Pancreas (tissue), 10 donors: Measurements from ENCODE around the gene PRKCB. TPM values are rescaled to one million over a fixed set of nuclear protein-coding genes. Genes with fewer than 3 reads are reported as not detected.

ENCODE experiments used
- ATAC-seq, 4 donors: fragments of 200-7000 bp; cut with Tn5 transposase; one replicate each; pipeline versions ENCODE4 v1.8.0 to v1.9.1; 2020; ENCODE audit warnings: mild to moderate bottlenecking in 4 of 4, moderate library complexity in 4 of 4
- DNase-seq, 6 donors: peaks; one replicate each; pipeline ENCODE4 v3.0.0-alpha.2; 2020
- FAIRE-seq: peaks from 2 replicates; lab custom pipeline; 2012; peaks lifted over from hg19 to GRCh38; lab: Jason Lieb, UNC
- H3K27ac ChIP-seq, 4 donors: fragments of 200-600 bp; sonication (generic); 1 replicate in 3 of 4; 2 replicates in 1 of 4; pipeline versions ENCODE4 v1.5.0 to v1.8.0; 2020
- H3K27me3 ChIP-seq, 4 donors: fragments of 200-600 bp; one replicate each; pipeline ENCODE4 v1.8.0; 2021
- H3K36me3 ChIP-seq, 3 donors: fragments of 200-600 bp; sonication (generic) in 1 of 3; one replicate each; pipeline versions ENCODE4 v1.5.0 to v1.8.0; 2020 to 2021
- H3K4me1 ChIP-seq, 3 donors: fragments of 200-600 bp; one replicate each; pipeline ENCODE4 v1.8.0; 2021
- H3K4me3 ChIP-seq, 4 donors: fragments of 200-600 bp; sonication (generic) in 2 of 4; one replicate each; pipeline versions ENCODE4 v1.5.0 to v1.8.0; 2020 to 2021
- H3K9me3 ChIP-seq, 4 donors: fragments of 200-600 bp; one replicate each; pipeline ENCODE4 v1.8.0; 2021
- WGBS, 2 donors: extraction: QIAGEN DNeasy Blood & Tissue Kit; methylation state at CpG; one replicate each; pipeline ENCODE4 v1.1.7; 2013; 5-methylcytosine and 5-hydroxymethylcytosine counted together
- intact Hi-C, 3 donors: fragments of 100-400 bp; cut with DNase I; formaldehyde crosslinking; loops; one replicate each; pipeline versions ENCODE4 v1.11.1 to v1.14.2; 2022
- polyA plus RNA-seq, 2 donors: library from polyadenylated mRNA; stranded (reverse); fragments of 200-250 nt; gene quantifications; one replicate each; pipeline ENCODE4 v1.2.3, GENCODE V29; 2013
- total RNA-seq, 6 donors: library from RNA; stranded (reverse); fragmentation: NEBNext Ultra II Directional in 4 of 6; extraction: Animal tissue kit (Norgen Biotek cat#: 25700) in 4 of 6; gene quantifications; one replicate each; pipeline versions ENCODE4 v1.2.1 to v1.2.4, GENCODE V29; 2021 to 2023
- TF ChIP-seq, protein P1 (sequence below), 4 donors: fragments of 200-600 bp; sonication (generic) in 3 of 4; IDR thresholded peaks; one replicate each; pipeline versions ENCODE4 v1.5.0 to v1.8.0; 2021; ENCODE audit warnings: antibody characterized with exemption in 4 of 4
- donor health status: healthy with polysubstance abuse.
- donor health status: DM: no; HTN: no; CAD: no; lungs with moderate emphysema.
- donor health status: DM: no; HTN: no; CAD: no.
- donor health status: control.
- donor health status: control.
- donor health status: Bipolar disorder and iron deficiency.
- donor health status: DM: yes; HTN: yes; CAD: no.
- donor health status: DM: no; HTN: no; CAD: no.
- donor health status: DM: no; HTN: no; CAD: no.
- donor health status: DM: yes; HTN: yes; CAD: no.

PRKCB gene
- total and polyA plus RNA-seq, 8 donors: 0.19 to 4.3 (median 0.61) TPM

DNA sequence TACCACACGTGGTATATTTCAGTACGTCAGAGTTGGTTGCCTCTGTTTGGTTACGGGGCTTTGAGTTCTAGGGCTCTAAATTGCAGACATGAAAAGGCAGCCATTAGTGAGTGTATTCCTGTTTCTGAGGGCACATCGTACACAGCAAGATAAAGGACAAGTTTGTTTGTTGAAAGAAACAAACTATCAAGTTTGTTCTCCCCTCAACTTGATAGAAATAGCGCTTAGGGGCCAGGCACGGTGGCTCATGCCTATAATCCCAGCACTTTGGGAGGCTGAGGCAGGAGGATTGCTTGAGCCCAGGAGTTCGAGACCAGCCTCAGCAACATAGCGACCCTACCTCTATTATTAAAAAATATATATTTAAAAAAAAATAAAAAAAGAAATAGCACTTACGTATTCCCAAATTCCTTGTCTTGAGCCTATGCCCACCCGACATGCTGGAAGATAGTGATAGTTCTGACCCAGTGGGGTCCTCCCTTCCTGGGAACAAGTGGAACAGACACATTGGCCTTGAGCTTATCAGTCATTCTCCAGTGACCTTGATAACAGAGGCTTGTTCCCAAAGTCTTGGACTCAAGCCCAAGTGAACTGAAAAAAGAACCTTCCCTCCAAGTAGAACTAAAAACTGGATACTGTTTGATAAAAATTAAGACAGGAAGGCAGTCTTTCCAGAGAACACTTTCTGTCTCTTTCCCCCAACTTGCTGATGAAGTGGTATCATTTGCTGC lies 280.4 kb downstream of the PRKCB start:
- 69 to 71% methylated on average over 10 of the region's 10 CpGs for WGBS, 2 donors
- DNase-seq (peak in 1 of 6 donors; percentile 20), FAIRE-seq (no peak), ATAC-seq (peak in 3 of 4 donors; percentile 38 to 64 (median 59))
- Histone ChIP-seq H3K9me3 (no peaks in the 10 kb centered on the region), H3K36me3 (no peaks in the 10 kb centered on the region), H3K27me3 (no peaks in the 10 kb centered on the region), H3K27ac (peak overlapping the region in 2 of 4 donors; percentile 10 to 38), H3K4me3 (no peak overlapping the region), H3K4me1 (peaks cover 6 to 17% (median 14%) of the 10 kb centered on the region in 3 donors)
- intact Hi-C loops: no loop called here
- TF ChIP-seq, protein P1, sequence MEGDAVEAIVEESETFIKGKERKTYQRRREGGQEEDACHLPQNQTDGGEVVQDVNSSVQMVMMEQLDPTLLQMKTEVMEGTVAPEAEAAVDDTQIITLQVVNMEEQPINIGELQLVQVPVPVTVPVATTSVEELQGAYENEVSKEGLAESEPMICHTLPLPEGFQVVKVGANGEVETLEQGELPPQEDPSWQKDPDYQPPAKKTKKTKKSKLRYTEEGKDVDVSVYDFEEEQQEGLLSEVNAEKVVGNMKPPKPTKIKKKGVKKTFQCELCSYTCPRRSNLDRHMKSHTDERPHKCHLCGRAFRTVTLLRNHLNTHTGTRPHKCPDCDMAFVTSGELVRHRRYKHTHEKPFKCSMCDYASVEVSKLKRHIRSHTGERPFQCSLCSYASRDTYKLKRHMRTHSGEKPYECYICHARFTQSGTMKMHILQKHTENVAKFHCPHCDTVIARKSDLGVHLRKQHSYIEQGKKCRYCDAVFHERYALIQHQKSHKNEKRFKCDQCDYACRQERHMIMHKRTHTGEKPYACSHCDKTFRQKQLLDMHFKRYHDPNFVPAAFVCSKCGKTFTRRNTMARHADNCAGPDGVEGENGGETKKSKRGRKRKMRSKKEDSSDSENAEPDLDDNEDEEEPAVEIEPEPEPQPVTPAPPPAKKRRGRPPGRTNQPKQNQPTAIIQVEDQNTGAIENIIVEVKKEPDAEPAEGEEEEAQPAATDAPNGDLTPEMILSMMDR (IDR thresholded peaks at IDR 0.05): no peak

DNA sequence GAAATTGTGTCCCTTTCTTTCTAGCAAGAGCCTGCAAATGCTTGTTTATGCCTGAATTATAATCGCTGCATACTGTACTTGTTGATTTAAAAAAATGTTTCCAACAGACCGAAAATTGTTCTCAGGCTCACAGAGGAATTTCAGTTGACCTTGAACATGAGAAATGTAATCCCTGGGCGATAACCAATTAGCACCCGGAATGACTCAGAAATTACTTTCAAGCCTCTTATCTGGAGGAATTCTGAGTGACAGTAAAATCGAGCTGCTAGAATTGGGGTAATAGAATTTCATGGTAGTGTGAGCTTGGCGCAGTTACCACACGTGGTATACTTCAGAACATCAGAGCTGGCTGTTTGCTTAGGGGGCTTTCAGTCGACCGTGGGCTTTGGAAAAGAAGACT lies 281.2 kb downstream of the PRKCB start:
- Histone ChIP-seq H3K4me3 (no peak overlapping the region), H3K27ac (peak overlapping the region in 1 of 4 donors; percentile 38), H3K9me3 (no peaks in the 10 kb centered on the region), H3K27me3 (no peaks in the 10 kb centered on the region), H3K4me1 (peaks cover 6 to 17% (median 14%) of the 10 kb centered on the region in 3 donors), H3K36me3 (no peaks in the 10 kb centered on the region)
- ATAC-seq (peak; percentile 49 to 86 (median 79)), DNase-seq (no peak), FAIRE-seq (no peak)
- TF ChIP-seq, protein P1 (IDR thresholded peaks at IDR 0.05): no peak
- 16 to 19% methylated on average over 9 of the region's 9 CpGs for WGBS, 2 donors
- intact Hi-C loops: no loop called here

DNA sequence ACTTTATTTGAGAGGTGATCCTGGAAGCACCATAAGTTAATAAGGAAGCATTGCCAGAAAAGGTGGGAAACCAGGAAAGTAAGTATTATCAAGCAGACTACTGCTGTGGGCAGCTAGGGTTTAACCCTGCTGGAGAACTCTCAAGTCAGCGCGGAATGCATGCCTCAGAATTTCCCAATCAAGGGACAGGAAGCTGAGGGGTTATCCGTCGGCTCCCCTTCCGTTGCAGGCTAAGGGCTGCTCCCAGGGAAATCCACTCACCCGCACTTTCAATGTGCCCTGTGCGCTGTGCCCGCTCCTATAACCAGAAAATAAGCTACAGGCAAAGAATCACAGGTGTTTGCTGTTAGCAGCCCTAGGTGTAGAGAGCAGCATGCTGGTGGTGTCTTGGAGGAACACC lies 281.9 kb downstream of the PRKCB start:
- intact Hi-C loops: no loop called here
- no peak for ATAC-seq
- H3K36me3 ChIP-seq: no peaks in the 10 kb centered on the region
- H3K4me1 ChIP-seq: peaks cover 6 to 17% (median 14%) of the 10 kb centered on the region in 3 donors
- no peak overlapping the region for H3K4me3 ChIP-seq
- WGBS, 2 donors: 76 to 77% methylated on average over 8 of the region's 8 CpGs
- TF ChIP-seq, protein P1 (IDR thresholded peaks at IDR 0.05): no peak
- FAIRE-seq: no peak
- H3K27me3 ChIP-seq: no peaks in the 10 kb centered on the region
- H3K27ac ChIP-seq: no peak overlapping the region
- no peaks in the 10 kb centered on the region for H3K9me3 ChIP-seq
- no peak for DNase-seq

DNA sequence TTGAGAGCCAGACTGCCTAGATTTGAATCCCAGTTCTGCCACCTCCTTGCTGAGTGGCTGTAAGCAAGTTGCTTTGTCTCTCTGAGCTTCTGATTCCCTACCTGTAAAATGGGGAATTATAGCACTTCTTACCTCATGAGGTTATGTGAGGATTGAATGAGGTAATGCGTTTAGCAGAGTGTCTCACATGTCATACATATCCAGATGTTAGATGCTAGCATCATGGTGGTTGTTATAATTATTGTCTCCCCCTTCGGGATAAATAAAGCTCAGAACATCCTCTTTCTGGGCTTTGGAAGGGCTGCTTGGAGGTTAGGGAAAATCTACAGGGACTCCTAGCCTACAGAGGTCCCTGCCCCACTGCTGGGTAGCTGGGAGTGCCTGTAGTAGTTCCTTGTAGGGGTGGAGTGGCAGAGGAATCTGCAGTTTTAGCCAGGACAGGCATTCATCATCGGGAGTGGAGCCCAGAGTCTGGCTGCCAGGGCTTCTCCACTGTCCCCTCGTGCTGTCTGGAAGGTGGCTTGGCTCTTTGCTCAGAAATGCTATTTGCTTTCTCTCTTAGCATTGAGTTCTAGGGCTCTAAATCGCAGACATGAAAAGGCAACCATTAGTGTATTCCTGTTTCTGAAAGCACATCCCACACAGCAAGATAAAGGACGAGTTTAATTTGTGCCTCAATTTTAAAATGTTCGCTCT lies 282.5 kb downstream of the PRKCB start:
- Histone ChIP-seq H3K9me3 (no peaks in the 10 kb centered on the region), H3K36me3 (no peaks in the 10 kb centered on the region), H3K27ac (no peak overlapping the region), H3K4me3 (no peak overlapping the region), H3K27me3 (no peaks in the 10 kb centered on the region), H3K4me1 (peaks cover 6 to 17% (median 14%) of the 10 kb centered on the region in 3 donors)
- TF ChIP-seq, protein P1 (IDR thresholded peaks at IDR 0.05): no peak
- ATAC-seq (no peak), FAIRE-seq (no peak), DNase-seq (no peak)
- intact Hi-C loops: no loop called here
- 69 to 70% methylated on average over 7 of the region's 7 CpGs for WGBS, 2 donors
